SIG-M5 treated with dmso at 0.1 percent for 504 hours (cell line): ENCODE results near the gene FAM20C.
"Not testable (repeated sequence)": the region's sequence is repeated elsewhere in the genome, so short reads cannot be mapped to it uniquely, and the experiment has no call there.

Source experiments
- DNase-seq: peaks from one replicate; lab custom pipeline; 2025; ENCODE audit not compliant: unreplicated experiment; lab: John Stamatoyannopoulos, UW

The FAM20C gene

DNA sequence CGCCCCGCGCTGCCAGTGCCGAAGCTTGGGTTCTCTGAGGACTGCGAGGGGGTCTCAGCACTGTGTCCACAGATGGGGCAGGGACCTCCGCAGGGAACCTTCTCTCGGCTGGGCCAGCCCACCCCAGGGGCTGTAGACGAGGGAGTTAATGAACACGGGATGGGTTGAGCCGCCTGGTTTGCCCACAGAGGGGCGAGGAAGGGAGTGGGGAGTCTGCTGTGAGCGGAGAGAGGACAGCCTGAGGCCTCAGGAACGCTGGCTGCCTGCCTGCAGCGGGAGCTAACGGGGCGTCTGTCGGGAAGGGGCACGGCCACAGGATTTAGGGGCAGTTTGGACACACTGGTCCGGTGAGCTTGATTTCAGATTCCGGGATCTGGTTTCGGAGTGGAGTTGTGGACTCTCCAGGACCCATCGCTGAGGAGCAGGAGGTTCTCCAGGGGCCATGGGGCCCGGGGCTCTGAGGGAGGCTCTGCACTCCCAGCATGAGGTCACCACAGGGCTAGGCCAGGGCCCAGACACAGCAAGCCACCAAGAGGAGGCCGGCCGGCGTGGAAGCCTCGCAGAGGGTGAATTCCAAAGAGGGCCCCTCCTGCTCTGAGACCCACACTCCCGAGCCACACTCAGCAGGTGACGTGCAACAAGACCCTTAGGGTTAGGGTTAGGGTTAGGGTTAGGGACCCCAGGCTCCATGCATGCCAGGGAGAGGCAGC lies 19.0 kb upstream of the FAM20C start:
- DNase-seq: no peak

DNA sequence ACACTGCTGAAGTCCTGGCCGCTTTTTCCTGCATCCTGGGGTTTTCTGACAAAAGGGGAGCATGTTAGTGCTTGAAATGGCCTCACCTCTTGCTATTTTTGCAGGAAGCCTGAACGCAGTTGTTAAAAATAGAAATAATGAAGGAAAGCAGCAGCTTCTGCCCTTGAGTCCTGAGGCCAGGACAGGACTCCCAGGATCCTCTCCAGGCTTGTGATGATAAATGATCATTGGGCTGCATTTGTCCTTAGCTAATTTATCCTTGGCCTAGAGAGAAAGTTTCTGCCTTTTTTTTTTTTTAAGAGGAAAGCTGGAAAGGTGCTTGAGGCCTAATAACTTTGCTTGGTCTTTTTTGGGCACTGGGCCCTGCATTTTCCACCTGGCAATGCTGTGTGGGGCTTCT lies 17.7 kb upstream of the FAM20C start:
- no peak for DNase-seq

DNA sequence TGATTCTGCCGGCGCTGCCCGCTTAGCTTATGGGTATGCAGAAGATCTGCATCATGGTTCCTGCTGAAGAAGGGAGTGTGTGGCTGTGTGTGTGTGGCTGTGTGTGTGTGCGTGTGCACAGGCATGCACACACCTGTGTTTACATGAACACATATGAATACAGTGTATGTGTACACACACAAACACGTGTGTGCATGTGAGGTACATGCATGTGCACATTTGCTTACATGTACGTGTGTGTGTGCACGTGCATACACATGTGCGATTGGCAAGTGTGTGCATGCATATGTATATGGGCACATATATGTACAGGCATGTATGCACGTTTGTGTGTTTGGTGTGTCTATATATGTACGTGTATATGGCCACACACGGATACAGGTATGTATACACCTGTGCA lies 16.4 kb upstream of the FAM20C start:
- DNase-seq: no peak

DNA sequence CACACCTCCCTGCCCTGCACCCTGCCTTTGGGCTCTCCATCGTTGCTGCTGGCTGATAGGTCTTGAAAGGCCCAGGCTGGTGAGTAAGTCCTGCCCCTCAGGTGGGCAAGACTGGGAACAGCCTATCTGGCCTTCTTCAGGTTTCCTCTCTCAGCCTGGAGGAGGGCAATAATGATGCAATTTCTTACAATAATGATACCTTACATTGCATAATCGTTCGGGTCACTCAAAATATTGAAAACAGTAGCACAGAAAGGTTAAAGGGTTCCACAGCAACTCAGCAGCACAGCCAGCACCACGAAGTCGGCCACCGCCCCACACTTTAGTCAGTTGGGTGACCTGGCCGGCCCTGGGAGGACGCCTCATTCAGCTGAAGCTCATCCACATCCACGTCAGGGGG lies 16.0 kb upstream of the FAM20C start:
- DNase-seq: no peak

DNA sequence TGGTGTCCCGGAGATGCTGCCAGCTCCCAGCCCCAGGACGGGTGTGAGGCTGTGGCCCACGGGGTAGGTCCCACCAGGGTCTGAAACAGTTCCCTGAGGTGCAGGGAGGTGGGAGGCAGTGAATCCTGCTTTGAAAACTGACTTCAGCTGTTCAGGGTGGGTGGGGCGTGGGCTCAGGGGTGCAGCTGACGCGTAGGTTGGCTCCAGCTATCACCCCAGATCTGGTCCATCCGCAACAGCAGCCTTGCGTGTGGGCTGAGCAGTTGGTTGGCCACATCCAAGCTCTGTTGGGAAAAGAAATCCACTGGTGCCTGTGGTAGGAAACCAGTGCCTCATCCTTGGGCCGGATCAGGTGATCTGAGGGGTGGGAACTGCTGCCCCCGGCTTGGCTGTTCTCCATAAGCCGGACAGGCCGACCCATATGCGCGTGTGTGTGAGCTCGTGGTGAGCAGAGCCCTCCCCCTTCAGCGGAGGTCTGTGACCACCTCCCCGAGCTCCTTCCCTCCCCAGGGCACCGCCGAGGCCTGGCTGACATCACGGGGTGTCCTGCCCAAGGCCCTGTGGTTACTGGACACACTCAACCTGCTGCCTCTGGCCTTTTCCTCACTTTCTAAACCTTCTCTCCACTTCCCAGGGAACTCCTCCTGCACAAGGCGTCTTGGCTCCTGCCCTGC lies 15.4 kb upstream of the FAM20C start:
- DNase-seq: no peak

DNA sequence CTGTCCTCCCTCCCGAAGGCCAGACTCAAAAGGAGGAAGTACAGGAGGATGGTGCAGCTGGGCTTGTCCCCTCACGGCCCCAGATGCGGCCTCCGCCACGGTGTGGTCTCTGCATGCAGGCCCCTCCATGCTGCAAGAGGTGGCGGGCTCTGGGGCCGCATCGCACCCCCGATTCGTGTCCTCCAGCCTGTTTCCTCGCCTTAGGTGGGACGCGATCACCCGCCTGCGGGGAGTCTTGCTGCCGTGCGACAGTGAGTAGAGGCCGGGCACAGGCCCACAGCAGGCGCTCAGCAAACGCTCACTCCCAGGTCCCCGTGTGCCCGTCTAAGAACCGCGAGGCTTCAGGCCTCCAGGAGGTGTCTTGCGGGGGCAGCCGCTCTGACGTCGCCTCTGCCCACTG lies 13.9 kb upstream of the FAM20C start:
- no peak for DNase-seq

DNA sequence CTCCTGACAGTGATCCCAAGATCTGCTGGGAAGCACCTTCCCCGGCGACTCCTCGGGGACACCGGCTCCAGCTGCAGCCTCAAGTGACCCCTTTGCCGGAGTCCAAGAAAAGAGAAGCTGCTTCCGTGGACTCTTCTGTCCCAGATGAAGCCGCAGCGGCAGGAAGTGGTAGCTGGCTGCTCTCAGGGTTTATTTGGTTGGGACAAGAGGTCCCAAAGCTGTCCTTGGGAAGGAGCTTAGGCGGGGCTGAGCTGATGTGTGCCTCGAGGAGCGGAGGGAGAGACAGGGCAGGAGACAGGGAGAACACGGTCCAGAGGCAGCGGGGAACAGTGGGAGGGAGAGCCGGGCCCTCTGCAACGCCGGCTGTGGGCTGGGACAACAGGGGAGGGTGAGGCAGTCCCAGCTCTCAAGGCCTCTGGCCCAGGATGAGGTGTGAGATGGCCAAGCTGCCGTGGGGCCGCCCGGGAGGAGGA lies 13.1 kb upstream of the FAM20C start:
- DNase-seq: no peak

DNA sequence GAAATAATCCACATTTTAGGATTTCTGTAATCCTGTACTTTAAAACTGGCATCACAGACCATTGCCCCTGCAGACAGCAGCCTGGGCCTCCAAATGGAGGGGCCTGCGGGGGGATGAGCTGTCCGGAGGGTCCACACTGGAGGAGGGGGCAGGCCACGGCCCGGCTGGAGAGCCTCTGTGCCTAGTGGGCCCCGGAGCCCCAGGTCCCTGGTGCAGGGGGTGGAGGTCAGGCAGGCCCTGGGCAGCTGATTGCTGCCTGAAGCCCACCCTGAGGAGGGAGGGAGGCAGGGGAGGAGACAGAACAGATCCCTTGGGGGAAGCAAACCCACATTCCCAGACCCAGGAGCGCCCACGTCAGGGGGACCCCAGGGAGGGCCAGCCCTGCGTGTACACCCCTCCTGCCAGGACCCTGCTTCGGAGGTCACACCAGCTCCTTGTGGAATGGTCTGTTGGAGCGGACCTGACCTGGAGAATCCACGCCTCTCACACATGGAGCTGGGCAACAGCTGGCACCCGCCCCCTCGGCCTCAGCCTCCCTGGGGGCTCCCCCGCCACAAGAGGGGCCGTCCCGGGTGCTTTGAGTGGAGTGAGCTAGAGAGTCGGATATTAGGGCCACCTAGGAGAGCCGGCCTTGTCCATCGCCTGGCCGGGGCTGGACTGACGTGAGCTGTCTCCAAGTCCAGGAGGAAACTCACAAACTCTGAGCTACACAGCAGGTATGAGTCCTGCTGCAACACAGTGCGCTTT lies 12.2 kb upstream of the FAM20C start:
- no peak for DNase-seq

DNA sequence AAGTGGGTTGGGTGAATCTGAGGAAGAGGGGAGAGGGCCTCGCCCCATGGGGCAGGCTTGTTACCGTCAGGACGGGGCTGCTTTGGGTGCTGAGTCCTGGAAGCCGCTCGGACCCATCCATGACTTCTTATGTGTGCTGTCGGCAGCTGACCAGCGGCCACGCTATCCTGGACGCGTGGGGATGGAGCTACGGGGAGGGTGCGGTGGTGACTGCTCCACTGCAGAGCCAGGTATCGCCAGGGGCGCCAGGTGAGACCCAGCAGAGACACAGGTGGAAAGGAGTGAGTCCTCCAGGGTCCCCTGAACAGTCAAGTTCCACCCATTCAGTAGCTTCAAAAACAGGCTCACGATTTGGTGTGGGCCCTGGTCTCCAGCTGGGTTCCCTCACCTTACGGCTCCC lies 10.6 kb upstream of the FAM20C start:
- DNase-seq: no peak

DNA sequence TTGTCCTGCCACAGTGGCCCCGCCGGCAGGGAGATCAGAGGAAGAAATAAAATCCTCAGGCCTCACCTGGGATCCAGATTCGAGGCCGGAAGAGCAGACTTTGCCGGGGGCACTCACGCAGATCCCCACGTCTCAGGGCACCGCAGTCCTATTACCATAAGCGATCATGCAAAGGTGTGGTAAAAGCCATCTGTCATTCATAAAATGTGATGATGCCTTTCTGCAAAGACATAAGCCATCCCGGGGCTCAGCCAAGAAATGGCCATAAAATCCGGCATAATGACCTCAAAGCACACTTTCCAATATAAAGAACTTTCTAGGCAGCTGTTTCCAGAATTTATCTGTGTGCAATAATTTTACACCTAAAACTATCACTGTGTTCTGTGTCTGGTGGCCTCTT lies 9.9 kb upstream of the FAM20C start:
- DNase-seq: not testable (repeated sequence)

DNA sequence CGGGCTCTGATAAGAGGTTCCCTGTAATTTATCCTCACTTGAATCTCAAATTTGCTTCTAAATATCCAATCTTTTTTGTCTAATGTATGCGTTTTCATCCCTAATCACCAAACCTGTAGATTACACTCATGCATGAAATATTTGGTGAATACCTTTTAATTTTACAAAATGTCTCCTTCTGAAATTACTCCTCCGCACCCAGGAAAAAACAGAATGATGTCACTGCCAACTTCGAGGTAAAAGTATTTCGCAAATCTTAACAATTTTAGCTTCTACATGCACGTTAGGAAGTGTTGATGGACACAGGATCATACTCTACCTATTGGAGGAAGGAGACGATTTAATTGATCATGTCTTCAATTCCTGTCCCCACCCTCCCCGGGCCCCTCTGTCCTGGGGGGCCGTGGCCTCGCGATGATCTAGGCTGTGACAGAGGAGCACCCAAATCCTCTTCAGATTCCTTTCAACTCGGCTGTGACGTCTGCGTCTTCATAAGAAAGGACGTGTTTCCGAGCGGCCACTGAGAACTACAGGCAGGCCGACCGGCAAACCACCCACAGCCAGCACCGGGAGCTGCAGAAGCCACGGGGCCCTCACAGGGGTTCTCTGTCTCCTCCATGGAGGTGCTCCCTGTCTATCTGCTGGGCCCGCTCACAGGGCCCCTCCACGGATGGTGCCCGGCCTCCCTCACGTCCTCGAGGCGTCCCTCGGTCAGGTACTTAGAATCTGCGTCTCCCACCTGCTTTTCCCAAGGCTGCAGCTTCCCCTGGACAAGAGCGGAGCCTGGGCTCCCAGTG lies 8.7 kb upstream of the FAM20C start:
- no peak for DNase-seq

DNA sequence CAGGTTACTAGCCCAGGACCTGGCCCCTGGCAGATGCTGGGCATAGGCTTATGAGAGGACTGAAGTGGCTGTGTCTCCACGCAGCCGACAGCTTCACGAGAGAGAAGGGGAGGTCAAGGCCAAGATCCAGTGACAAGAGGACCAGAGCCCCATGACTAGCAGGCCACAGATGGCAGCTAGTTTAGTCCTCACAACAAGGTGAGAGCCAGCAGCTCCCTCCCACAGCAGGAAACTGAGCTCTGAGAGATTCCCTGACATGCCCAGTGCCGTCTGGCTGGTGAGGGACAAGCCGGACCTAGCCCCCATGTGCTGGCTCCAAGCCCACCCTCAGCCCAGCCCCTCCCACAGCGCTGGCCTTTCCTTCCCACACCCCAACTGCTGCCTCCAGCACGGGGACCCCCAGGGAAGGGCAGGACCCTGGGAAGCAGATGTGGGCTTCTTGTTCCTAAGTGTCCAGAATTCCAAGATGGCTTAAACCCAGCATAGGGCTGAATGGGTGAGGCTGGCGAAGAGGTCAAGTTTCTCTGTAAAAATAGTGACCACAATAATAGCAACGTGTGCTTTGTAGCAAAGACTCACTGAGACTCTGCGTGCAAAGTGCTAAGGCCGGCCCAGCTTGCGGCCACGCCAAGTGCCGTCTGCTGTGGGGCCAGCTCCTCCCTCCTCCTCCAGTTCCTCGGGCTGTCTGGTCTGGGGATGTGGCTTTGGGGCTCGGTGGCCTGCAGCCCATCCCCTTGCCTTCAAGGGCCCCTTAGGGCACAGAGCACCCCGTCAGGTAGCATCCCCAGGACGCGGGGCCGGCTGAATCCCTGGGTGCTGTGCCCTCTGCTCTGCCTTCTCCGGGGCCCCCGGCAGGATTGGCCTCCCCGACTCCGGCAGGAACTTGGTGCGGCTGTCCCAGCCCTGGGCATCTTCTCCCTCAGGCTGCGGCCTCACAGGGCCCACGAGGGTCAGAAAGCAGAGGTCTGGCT lies 7.8 kb upstream of the FAM20C start:
- DNase-seq: no peak

DNA sequence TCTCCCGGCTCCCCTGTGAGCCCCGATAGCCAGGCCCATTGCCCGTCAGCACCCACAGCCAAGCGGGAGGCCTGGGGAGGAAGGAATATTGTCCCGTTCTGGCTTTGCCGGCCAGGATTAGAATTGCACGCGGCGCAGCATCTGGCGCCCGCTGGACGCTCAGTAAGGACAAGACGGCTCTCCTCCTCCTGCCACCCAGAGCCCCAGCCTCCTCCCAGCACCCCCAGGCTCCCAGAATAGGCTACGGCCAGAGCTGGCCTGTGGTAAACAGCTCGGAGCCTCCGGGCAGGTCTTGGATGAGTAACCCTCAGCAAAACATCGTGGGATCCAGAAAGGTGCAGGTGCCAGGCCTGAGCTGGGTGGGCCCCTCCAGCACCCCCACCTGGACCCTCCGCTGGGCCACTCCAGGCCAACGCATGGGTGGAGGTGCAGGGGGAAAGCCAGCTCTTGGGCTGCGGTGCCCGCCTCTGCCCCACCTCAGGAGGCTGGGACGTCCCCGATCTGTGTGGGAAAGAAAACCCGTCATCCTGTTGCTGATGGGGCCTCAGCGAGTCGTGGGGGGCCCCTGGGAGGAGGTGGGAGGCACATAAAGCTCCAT lies 5.8 kb upstream of the FAM20C start:
- DNase-seq: no peak

DNA sequence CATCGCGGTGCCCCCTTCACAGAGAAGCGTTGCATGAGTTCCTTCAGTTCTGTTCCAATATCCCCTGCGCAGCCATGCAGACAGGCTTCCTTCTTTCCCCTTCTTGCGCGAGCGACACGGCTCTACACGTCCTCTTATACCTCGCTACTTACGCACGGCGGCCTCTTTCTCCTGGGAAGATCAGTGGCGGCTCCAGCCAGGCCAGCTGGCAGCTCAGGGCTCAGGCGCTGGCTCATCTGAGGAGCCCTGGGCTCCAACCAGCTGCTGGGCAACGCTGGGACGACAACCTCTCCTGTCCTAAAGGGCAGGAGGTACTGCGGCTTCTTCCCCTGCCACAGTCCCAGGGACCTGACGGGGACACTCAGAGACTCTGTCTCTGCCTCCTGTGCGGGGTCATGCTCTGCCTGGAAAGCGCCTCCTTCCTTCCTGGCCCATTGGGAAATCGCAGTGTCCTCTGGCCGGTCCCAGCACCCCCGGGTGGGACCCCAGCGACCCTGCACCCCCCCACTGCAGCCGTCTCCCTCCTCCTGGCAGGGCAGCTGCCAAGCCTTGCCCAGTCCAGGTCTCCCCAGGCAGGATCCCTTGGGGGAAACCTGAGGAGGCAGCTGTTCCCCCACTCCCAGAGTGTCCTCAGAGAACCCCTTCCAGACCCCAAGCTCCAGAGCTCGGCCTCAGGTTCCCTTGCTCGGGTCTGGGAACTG lies 5.0 kb upstream of the FAM20C start:
- DNase-seq: no peak

DNA sequence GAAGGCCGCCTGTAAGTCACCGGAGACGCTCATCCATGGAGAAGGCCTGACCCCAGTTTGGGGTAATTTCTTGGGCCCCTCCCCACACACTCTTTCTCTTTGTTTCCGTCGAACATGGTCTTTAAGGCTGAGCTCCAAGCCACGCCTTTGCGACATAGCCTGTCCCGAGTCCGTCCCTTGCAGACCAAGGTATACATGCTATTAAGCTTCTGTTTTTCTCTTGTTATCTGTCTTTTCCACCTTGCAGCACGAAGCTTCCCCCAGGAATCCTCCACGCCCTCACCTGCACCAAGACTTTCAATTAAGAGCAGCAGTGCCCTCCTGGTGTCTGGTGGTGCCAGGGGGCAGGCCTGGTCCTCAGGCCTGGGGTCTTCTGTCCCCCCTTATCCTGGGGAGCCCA lies 4.2 kb upstream of the FAM20C start:
- no peak for DNase-seq

DNA sequence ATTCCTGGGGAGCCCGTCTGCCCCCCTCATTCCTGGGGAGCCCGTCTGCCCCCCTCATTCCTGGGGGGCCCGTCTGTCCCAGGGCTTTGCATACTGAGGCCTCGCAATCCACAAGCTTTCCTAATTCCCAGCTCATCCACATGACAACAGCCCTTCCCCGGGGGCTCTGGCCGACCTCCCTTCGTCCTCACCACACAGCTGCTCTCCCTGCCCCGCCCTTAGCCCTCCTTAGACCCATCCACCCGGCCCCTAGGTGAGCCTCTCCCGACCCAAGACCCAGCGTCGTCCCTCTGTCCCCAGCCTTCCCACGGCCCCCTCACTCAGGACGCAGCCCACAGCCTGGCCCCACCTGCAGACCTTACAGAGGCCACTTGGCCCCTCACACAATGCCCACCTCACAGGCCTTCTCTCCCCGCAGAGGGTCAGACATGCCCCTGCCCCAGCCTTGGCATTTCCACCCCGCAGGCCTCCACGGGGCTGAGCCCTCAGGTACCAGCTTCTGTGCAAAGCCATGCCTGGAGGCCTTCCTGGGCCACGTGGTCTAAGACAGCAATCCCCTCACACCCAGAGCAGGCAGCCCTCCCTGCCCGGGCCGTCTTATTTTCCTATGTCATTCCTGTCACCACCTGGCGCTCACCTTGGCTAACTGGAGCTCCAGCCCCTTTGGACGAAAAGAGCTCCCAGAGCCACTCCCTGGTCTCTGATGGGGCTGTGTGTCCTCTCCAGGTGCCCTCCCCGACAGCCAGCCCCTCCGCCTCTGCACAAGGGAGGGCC lies 3.5 kb upstream of the FAM20C start:
- no peak for DNase-seq

DNA sequence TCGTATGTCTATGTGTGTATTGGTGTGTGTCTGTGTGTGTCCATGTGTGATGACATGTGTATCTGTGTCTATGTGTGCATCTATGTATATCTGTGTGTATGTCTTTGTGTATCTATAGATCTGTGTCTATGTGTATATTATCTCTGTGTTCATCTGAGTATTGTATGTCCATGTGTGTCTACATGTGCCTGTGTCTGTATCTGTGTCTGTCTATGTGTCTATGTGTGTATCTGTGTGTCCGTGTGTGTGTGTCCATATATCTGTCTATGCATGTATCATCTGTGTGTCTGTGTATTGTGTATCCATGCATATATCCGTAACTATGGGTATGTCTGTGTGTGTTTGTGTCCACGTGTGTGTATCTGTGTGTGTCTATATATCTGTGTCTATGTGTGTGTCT lies 2.7 kb upstream of the FAM20C start:
- DNase-seq: no peak

DNA sequence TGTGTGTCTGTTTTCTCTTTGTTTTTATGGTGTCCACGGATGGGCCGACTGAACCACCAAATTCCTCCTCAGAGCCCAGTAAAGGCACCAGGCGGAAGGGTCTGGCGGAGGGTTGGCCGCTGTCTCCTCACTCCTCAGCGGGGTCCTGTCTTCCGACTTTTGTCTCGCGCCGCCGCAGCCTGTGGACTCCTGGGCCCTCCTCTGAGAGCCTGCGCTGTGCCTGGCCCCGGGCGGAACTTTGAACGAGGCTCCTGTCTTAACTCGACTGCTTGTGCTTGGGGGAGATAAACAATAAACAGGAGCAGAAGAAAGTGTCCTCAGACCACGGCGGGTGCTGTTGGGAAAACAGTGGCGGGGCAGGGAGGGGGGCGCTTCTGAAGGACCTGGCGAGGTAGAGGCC lies 2.2 kb upstream of the FAM20C start:
- no peak for DNase-seq
